Uterus (tissue), 2 donors: Measurements from ENCODE around the gene TTLL9.

Experiments used
- POLR2A ChIP-seq, 2 donors: fragments of 450-650 bp; IDR thresholded peaks; one replicate each; pipeline ENCODE4 v1.6.1; 2016; ENCODE audit warnings: antibody characterized with exemption in 2 of 2, mild to moderate bottlenecking in 1 of 2, moderate library complexity in 1 of 2
- TF ChIP-seq, protein P1 (sequence below), 4 experiments: fragments of 200-600 bp in 2 of 4; fragments of 450-650 bp in 2 of 4; sonication (generic) in 2 of 4; IDR thresholded peaks; one replicate each; pipeline ENCODE4 v1.5.1; 2016 to 2019; ENCODE audit warnings: antibody characterized with exemption in 4 of 4, mild to moderate bottlenecking in 2 of 4, moderate library complexity in 1 of 4

DNA sequence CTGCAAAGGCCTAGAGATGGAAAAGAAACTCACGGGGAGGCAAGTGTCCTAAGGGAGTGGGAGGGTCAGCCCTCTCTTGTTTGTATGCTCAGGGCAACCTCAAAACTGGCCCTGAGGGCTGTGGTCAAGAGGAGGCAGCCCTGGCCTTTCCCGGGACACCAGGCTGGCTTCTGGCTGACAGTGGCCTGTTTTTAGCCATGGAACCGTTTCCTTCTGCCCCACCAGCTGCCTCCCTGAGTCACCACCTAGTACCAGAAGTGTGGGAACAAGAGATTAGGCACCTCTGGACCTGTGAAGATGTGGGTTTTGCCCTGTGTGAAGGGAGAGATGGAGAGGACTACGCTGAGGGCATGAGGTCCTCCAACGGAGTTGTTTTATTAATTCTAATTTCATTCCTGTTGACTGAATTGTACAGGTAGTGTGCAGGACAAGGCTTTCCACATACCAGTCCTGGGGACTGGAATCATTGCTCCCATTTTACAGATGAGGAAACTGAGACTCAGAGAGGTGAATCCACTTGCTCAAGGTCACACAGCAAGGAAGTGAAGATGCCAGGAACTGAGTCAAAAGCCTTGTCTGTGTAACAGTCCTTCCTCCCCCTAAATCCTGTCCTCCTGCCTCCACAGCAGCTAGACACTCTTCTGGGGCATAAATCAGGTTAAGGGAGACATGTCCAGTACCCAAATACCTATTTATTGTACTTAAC is 30.5 kb upstream of the TTLL9 start:
- TF ChIP-seq, protein P1, sequence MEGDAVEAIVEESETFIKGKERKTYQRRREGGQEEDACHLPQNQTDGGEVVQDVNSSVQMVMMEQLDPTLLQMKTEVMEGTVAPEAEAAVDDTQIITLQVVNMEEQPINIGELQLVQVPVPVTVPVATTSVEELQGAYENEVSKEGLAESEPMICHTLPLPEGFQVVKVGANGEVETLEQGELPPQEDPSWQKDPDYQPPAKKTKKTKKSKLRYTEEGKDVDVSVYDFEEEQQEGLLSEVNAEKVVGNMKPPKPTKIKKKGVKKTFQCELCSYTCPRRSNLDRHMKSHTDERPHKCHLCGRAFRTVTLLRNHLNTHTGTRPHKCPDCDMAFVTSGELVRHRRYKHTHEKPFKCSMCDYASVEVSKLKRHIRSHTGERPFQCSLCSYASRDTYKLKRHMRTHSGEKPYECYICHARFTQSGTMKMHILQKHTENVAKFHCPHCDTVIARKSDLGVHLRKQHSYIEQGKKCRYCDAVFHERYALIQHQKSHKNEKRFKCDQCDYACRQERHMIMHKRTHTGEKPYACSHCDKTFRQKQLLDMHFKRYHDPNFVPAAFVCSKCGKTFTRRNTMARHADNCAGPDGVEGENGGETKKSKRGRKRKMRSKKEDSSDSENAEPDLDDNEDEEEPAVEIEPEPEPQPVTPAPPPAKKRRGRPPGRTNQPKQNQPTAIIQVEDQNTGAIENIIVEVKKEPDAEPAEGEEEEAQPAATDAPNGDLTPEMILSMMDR (IDR thresholded peaks at IDR 0.05): no peak
- TF ChIP-seq POLR2A (IDR thresholded peaks at IDR 0.05): no peak
